ENCODE data around the gene THSD7B.
"Not testable (repeated sequence)": the region's sequence is repeated elsewhere in the genome, so short reads cannot be mapped to it uniquely, and the experiment has no call there.

THSD7B gene

GRCh38 chr2:137525641-137526190, 760.4 kb downstream of the THSD7B start:
- no peak for DNase-seq (ENCODE audit: low spot score)
- in situ Hi-C loops (cut with MboI; ENCODE audit: low sequenced_read_pairs, unreplicated experiment): no loop called here
- no peak for TF ChIP-seq CTCF (IDR thresholded peaks at IDR 0.05; ENCODE audit: borderline replicate concordance, control extremely low read depth, extremely low read depth, insufficient read depth, missing control alignments)

- TF ChIP-seq CTCF (IDR thresholded peaks at IDR 0.05; ENCODE audit: borderline replicate concordance, control extremely low read depth, extremely low read depth, insufficient read depth, missing control alignments): no peak
- in situ Hi-C loops (cut with MboI; ENCODE audit: low sequenced_read_pairs, unreplicated experiment): no loop called here
- no peak for DNase-seq (ENCODE audit: low spot score)
Observed at GRCh38 chr2:137535897-137536296, 770.6 kb downstream of the THSD7B start.

- no peak for DNase-seq (ENCODE audit: low spot score)
- in situ Hi-C loops (cut with MboI; ENCODE audit: low sequenced_read_pairs, unreplicated experiment): no loop called here
- no peak for TF ChIP-seq CTCF (IDR thresholded peaks at IDR 0.05; ENCODE audit: borderline replicate concordance, control extremely low read depth, extremely low read depth, insufficient read depth, missing control alignments)
Observed at GRCh38 chr2:137539336-137539735, 774.0 kb downstream of the THSD7B start.

- in situ Hi-C loops (cut with MboI; ENCODE audit: low sequenced_read_pairs, unreplicated experiment): no loop called here
- no peak for TF ChIP-seq CTCF (IDR thresholded peaks at IDR 0.05; ENCODE audit: borderline replicate concordance, control extremely low read depth, extremely low read depth, insufficient read depth, missing control alignments)
- DNase-seq (ENCODE audit: low spot score): no peak
Observed at GRCh38 chr2:137547842-137548241, 782.5 kb downstream of the THSD7B start.

GRCh38 chr2:137566387-137566786, 801.0 kb downstream of the THSD7B start:
- no peak for TF ChIP-seq CTCF (IDR thresholded peaks at IDR 0.05; ENCODE audit: borderline replicate concordance, control extremely low read depth, extremely low read depth, insufficient read depth, missing control alignments)
- in situ Hi-C loops (cut with MboI; ENCODE audit: low sequenced_read_pairs, unreplicated experiment): no loop called here
- no peak for DNase-seq (ENCODE audit: low spot score)

GRCh38 chr2:137570484-137570883, 805.1 kb downstream of the THSD7B start:
- no peak for DNase-seq (ENCODE audit: low spot score)
- in situ Hi-C loops (cut with MboI; ENCODE audit: low sequenced_read_pairs, unreplicated experiment): no loop called here
- TF ChIP-seq CTCF (IDR thresholded peaks at IDR 0.05; ENCODE audit: borderline replicate concordance, control extremely low read depth, extremely low read depth, insufficient read depth, missing control alignments): no peak

GRCh38 chr2:137587834-137588233, 822.5 kb downstream of the THSD7B start:
- in situ Hi-C loops (cut with MboI; ENCODE audit: low sequenced_read_pairs, unreplicated experiment); DNase-seq (ENCODE audit: low spot score): not testable (repeated sequence)

GRCh38 chr2:137588578-137588977, 823.2 kb downstream of the THSD7B start:
- DNase-seq (ENCODE audit: low spot score); in situ Hi-C loops (cut with MboI; ENCODE audit: low sequenced_read_pairs, unreplicated experiment): not testable (repeated sequence)

Measured in GM13976 (cell line).